ENCODE results near the gene EBF3. TPM values are rescaled to one million over a fixed set of nuclear protein-coding genes. Genes with fewer than 3 reads are reported as not detected.

Gene EBF3

Small RNA genes within 50 kb of the gene (small RNA-seq; reads per million reads assigned to genes)
- gene AL354950.2 (ENCODE audit: insufficient read depth) (not detected), gene MIR4297 (ENCODE audit: insufficient read depth) (not detected)

All from neuronal stem cell (in vitro differentiated cells).